Urinary bladder (tissue), 4 donors: ENCODE results near the gene LNX1. TPM values are rescaled to one million over a fixed set of nuclear protein-coding genes. Genes with fewer than 3 reads are reported as not detected.

Experiments used
- DNase-seq: peaks from one replicate; pipeline ENCODE4 v3.0.0-alpha.2; 2015; ENCODE audit errors: extremely low spot score
- H3K27ac ChIP-seq: one replicate; pipeline ENCODE4 v1.5.1; 2013; ENCODE audit warnings: low read depth, mild to moderate bottlenecking, moderate library complexity
- H3K36me3 ChIP-seq: one replicate; pipeline ENCODE4 v1.6.1; 2013; ENCODE audit warnings: mild to moderate bottlenecking, moderate library complexity; ENCODE audit not compliant: insufficient read depth
- H3K4me1 ChIP-seq: one replicate; pipeline ENCODE4 v1.6.1; 2013; ENCODE audit warnings: mild to moderate bottlenecking, moderate library complexity; ENCODE audit not compliant: insufficient read depth
- H3K4me3 ChIP-seq: one replicate; pipeline ENCODE4 v1.5.1; 2013; ENCODE audit warnings: low read depth, low read length
- whole genome bisulfite sequencing: extraction: QIAGEN DNeasy Blood & Tissue Kit; methylation state at CpG from one replicate; pipeline ENCODE4 v1.1.7; 2013; 5-methylcytosine and 5-hydroxymethylcytosine counted together
- polyA plus RNA-seq: library from polyadenylated mRNA; stranded (reverse); fragments of 200-250 nt; gene quantifications from one replicate; pipeline ENCODE4 v1.2.3, GENCODE V29; 2013
- total RNA-seq: library from RNA; depleted of rRNA; stranded (reverse); fragments of >200 nt; gene quantifications from one replicate; pipeline ENCODE4 v1.2.3, GENCODE V29; 2014
- donor health status: healthy with polysubstance abuse.
- donor health status: healthy.

The LNX1 gene
- total and polyA plus RNA-seq, 2 donors: 6.6 to 7.9 TPM

- H3K4me1 ChIP-seq: no peaks in the 10 kb centered on the region
- WGBS: 81% methylated on average over 3 of the region's 3 CpGs
- DNase-seq: no peak
These were observed 38.6 kb downstream of the LNX1 start for GRCh38 chr4:53552711-53553110.

GRCh38 chr4:53551958-53552357, 39.3 kb downstream of the LNX1 start:
- Histone ChIP-seq H3K4me3 (no peak overlapping the region), H3K27ac (no peak overlapping the region), H3K36me3 (no peaks in the 10 kb centered on the region), H3K4me1 (no peaks in the 10 kb centered on the region)
- DNase-seq: no peak
- 83% methylated on average over 6 of the region's 6 CpGs for WGBS

More at GRCh38 chr4:53552711-53553110, 38.6 kb downstream of the LNX1 start:
- Histone ChIP-seq H3K36me3 (no peaks in the 10 kb centered on the region), H3K4me3 (no peak overlapping the region), H3K27ac (no peak overlapping the region)

GRCh38 chr4:53551281-53551864, 39.9 kb downstream of the LNX1 start:
- WGBS: 87% methylated on average over 7 of the region's 7 CpGs
- no peak for DNase-seq

GRCh38 chr4:53548662-53549061, 42.6 kb downstream of the LNX1 start:
- no peak for DNase-seq
- Histone ChIP-seq H3K4me3 (no peak overlapping the region), H3K4me1 (no peaks in the 10 kb centered on the region), H3K36me3 (no peaks in the 10 kb centered on the region), H3K27ac (no peak overlapping the region)
- WGBS: 98% methylated on average over 3 of the region's 3 CpGs

More at GRCh38 chr4:53551281-53551864, 39.9 kb downstream of the LNX1 start:
- Histone ChIP-seq H3K36me3 (no peaks in the 10 kb centered on the region), H3K4me1 (no peaks in the 10 kb centered on the region), H3K4me3 (no peak overlapping the region), H3K27ac (no peak overlapping the region)

GRCh38 chr4:53547983-53548382, 43.3 kb downstream of the LNX1 start:
- WGBS: 51% methylated on average over 2 of the region's 2 CpGs
- DNase-seq: no peak
- no peak overlapping the region for H3K4me3 ChIP-seq
- no peak overlapping the region for H3K27ac ChIP-seq
- H3K4me1 ChIP-seq: no peaks in the 10 kb centered on the region
- H3K36me3 ChIP-seq: no peaks in the 10 kb centered on the region

- no peaks in the 10 kb centered on the region for H3K36me3 ChIP-seq
- no peak for DNase-seq
- WGBS: 53% methylated on average over 3 of the region's 3 CpGs
- no peak overlapping the region for H3K4me3 ChIP-seq
- no peak overlapping the region for H3K27ac ChIP-seq
- no peaks in the 10 kb centered on the region for H3K4me1 ChIP-seq
These were observed 45.2 kb downstream of the LNX1 start for GRCh38 chr4:53545942-53546581.

GRCh38 chr4:53545273-53545672, 46.0 kb downstream of the LNX1 start:
- no peaks in the 10 kb centered on the region for H3K36me3 ChIP-seq
- H3K4me1 ChIP-seq: no peaks in the 10 kb centered on the region
- DNase-seq: no peak
- H3K27ac ChIP-seq: no peak overlapping the region
- WGBS: 78% methylated on average over 1 of the region's 1 CpG
- no peak overlapping the region for H3K4me3 ChIP-seq

- no peak overlapping the region for H3K27ac ChIP-seq
- H3K4me1 ChIP-seq: no peaks in the 10 kb centered on the region
- DNase-seq: no peak
- H3K36me3 ChIP-seq: no peaks in the 10 kb centered on the region
- H3K4me3 ChIP-seq: no peak overlapping the region
These were observed 47.7 kb downstream of the LNX1 start for GRCh38 chr4:53543561-53543960.

- DNase-seq: peak; percentile 37
- Histone ChIP-seq H3K4me3 (no peak overlapping the region), H3K4me1 (no peaks in the 10 kb centered on the region), H3K27ac (no peak overlapping the region), H3K36me3 (no peaks in the 10 kb centered on the region)
- 10% methylated on average over 2 of the region's 2 CpGs for WGBS
These were observed 49.6 kb downstream of the LNX1 start for GRCh38 chr4:53541577-53542206.

- H3K4me1 ChIP-seq: no peaks in the 10 kb centered on the region
- DNase-seq: no peak
- WGBS: 77% methylated on average over 4 of the region's 4 CpGs
These were observed 52.5 kb downstream of the LNX1 start for GRCh38 chr4:53538756-53539155.

GRCh38 chr4:53537606-53538005, 53.7 kb downstream of the LNX1 start:
- no peak overlapping the region for H3K27ac ChIP-seq

More at GRCh38 chr4:53538756-53539155, 52.5 kb downstream of the LNX1 start:
- no peaks in the 10 kb centered on the region for H3K36me3 ChIP-seq
- H3K27ac ChIP-seq: no peak overlapping the region
- no peak overlapping the region for H3K4me3 ChIP-seq

GRCh38 chr4:53536328-53536727, 55.0 kb downstream of the LNX1 start:
- no peaks in the 10 kb centered on the region for H3K36me3 ChIP-seq
- H3K27ac ChIP-seq: no peak overlapping the region
- H3K4me1 ChIP-seq: no peaks in the 10 kb centered on the region
- no peak for DNase-seq
- no peak overlapping the region for H3K4me3 ChIP-seq
- WGBS: 86% methylated on average over 2 of the region's 2 CpGs

More at GRCh38 chr4:53537606-53538005, 53.7 kb downstream of the LNX1 start:
- WGBS: 66% methylated on average over 3 of the region's 3 CpGs
- H3K4me1 ChIP-seq: no peaks in the 10 kb centered on the region
- no peak overlapping the region for H3K4me3 ChIP-seq
- DNase-seq: no peak
- H3K36me3 ChIP-seq: no peaks in the 10 kb centered on the region

- H3K4me1 ChIP-seq: no peaks in the 10 kb centered on the region
- H3K36me3 ChIP-seq: no peaks in the 10 kb centered on the region
- H3K27ac ChIP-seq: no peak overlapping the region
- 75% methylated on average over 3 of the region's 3 CpGs for WGBS
- DNase-seq: no peak
- H3K4me3 ChIP-seq: no peak overlapping the region
These were observed 55.7 kb downstream of the LNX1 start for GRCh38 chr4:53535567-53535966.

- Histone ChIP-seq H3K36me3 (no peaks in the 10 kb centered on the region), H3K27ac (no peak overlapping the region), H3K4me3 (no peak overlapping the region), H3K4me1 (no peaks in the 10 kb centered on the region)
- 83% methylated on average over 2 of the region's 2 CpGs for WGBS
- DNase-seq: no peak
These were observed 56.6 kb downstream of the LNX1 start for GRCh38 chr4:53534684-53535083.
